ENCODE data around the gene SLC5A11. TPM values are rescaled to one million over a fixed set of nuclear protein-coding genes. Genes with fewer than 3 reads are reported as not detected.

The SLC5A11 gene
- total and polyA plus RNA-seq, 2 donors (not counting 1 experiment from before 2014, with no cell fraction given) = under 0.01 TPM; not detected in 1

DNA sequence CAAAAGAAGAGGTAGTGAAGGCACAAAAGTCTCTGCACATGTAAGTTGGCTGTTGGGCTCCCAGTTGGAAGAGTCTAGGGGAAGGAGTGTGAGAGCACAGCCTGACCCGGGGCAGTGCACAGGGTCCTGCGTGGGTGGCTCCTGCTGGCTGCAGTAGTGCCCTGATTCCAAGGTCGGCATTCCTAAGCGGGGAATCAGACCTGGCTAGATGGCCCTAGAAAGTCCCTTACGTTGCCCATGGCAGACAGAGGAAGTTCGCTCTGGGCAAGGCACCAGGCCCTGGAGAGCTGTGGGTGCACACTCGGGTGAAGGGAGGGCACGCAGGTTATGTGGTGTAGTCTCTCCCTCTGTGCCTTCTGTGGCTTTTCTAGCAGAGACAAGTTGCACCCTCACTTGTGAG lies 22.8 kb upstream of the SLC5A11 start:
- DNase-seq (ENCODE audit: low read depth in 2 of 2) = no peak
- Histone ChIP-seq H3K9ac (ENCODE audit: insufficient read depth, low read length) (no peak overlapping the region), H3K27ac (ENCODE audit: insufficient read depth, low read length) (no peak overlapping the region), H3K4me3 (replicated peaks in 1 of 4; ENCODE audit: control extremely low read depth in 1 of 4, insufficient read depth in 1 of 4, low read depth in 3 of 4, low read length in 4 of 4) (no peak overlapping the region), H3K4me2 (ENCODE audit: extremely low read depth, insufficient read depth, low read length) (no peak overlapping the region), H3K9me3 (ENCODE audit: control insufficient read depth, insufficient read depth, low read depth, low read length) (no peaks in the 10 kb centered on the region), H4K20me1 (ENCODE audit: control insufficient read depth, extremely low read depth, insufficient read depth, low read length) (no peaks in the 10 kb centered on the region), H3K27me3 (ENCODE audit: control insufficient read depth, insufficient read depth, low read length) (no peaks in the 10 kb centered on the region), H2AFZ (ENCODE audit: low read length) (no peak overlapping the region), H3K36me3 (ENCODE audit: control insufficient read depth, insufficient read depth, low read length) (peaks cover 43% of the 10 kb centered on the region), H3K4me1 (ENCODE audit: control insufficient read depth, extremely low read depth, insufficient read depth, low read length) (no peaks in the 10 kb centered on the region), H3K79me2 (ENCODE audit: control insufficient read depth, insufficient read depth, low read length) (no peaks in the 10 kb centered on the region)
- TF ChIP-seq, protein P1, sequence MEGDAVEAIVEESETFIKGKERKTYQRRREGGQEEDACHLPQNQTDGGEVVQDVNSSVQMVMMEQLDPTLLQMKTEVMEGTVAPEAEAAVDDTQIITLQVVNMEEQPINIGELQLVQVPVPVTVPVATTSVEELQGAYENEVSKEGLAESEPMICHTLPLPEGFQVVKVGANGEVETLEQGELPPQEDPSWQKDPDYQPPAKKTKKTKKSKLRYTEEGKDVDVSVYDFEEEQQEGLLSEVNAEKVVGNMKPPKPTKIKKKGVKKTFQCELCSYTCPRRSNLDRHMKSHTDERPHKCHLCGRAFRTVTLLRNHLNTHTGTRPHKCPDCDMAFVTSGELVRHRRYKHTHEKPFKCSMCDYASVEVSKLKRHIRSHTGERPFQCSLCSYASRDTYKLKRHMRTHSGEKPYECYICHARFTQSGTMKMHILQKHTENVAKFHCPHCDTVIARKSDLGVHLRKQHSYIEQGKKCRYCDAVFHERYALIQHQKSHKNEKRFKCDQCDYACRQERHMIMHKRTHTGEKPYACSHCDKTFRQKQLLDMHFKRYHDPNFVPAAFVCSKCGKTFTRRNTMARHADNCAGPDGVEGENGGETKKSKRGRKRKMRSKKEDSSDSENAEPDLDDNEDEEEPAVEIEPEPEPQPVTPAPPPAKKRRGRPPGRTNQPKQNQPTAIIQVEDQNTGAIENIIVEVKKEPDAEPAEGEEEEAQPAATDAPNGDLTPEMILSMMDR (conservative IDR thresholded peaks at IDR 0.05 in 1 of 2, IDR thresholded peaks at IDR 0.05 in 1 of 2; ENCODE audit: low read depth in 1 of 2, low read length in 2 of 2) = no peak
- TF ChIP-seq EZH2 (IDR thresholded peaks at IDR 0.05; ENCODE audit: low read length, missing control alignments) = no peak

DNA sequence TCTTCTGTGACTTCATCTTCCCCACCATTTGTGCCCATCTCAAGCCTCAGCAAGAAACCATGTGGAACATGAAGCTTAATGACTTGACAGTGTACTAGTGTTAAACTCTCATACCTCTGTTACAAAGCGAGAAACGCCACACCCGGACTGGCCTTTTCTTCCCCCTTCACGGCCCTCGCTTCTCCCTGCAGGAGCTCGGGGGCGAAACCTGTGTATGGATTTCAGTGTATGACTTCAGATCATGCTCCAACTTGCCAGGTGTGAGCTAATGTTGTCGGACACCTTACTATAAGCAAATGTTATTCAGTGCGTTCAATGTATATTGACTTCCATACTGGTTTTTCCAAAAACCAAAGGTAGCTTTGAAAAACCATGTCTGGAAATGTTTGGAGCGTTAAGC lies 20.1 kb upstream of the SLC5A11 start:
- Histone ChIP-seq H3K9ac (ENCODE audit: insufficient read depth, low read length) (no peak overlapping the region), H3K4me2 (ENCODE audit: extremely low read depth, insufficient read depth, low read length) (no peak overlapping the region), H4K20me1 (ENCODE audit: control insufficient read depth, extremely low read depth, insufficient read depth, low read length) (no peaks in the 10 kb centered on the region), H3K27me3 (ENCODE audit: control insufficient read depth, insufficient read depth, low read length) (no peaks in the 10 kb centered on the region), H2AFZ (ENCODE audit: low read length) (no peak overlapping the region), H3K4me3 (replicated peaks in 1 of 4; ENCODE audit: control extremely low read depth in 1 of 4, insufficient read depth in 1 of 4, low read depth in 3 of 4, low read length in 4 of 4) (no peak overlapping the region), H3K9me3 (ENCODE audit: control insufficient read depth, insufficient read depth, low read depth, low read length) (no peaks in the 10 kb centered on the region), H3K4me1 (ENCODE audit: control insufficient read depth, extremely low read depth, insufficient read depth, low read length) (no peaks in the 10 kb centered on the region), H3K36me3 (ENCODE audit: control insufficient read depth, insufficient read depth, low read length) (peaks cover 34% of the 10 kb centered on the region), H3K79me2 (ENCODE audit: control insufficient read depth, insufficient read depth, low read length) (no peaks in the 10 kb centered on the region), H3K27ac (ENCODE audit: insufficient read depth, low read length) (no peak overlapping the region)
- TF ChIP-seq, protein P1 (conservative IDR thresholded peaks at IDR 0.05 in 1 of 2, IDR thresholded peaks at IDR 0.05 in 1 of 2; ENCODE audit: low read depth in 1 of 2, low read length in 2 of 2) = no peak
- no peak for TF ChIP-seq EZH2 (IDR thresholded peaks at IDR 0.05; ENCODE audit: low read length, missing control alignments)
- DNase-seq (ENCODE audit: low read depth in 2 of 2) = no peak

DNA sequence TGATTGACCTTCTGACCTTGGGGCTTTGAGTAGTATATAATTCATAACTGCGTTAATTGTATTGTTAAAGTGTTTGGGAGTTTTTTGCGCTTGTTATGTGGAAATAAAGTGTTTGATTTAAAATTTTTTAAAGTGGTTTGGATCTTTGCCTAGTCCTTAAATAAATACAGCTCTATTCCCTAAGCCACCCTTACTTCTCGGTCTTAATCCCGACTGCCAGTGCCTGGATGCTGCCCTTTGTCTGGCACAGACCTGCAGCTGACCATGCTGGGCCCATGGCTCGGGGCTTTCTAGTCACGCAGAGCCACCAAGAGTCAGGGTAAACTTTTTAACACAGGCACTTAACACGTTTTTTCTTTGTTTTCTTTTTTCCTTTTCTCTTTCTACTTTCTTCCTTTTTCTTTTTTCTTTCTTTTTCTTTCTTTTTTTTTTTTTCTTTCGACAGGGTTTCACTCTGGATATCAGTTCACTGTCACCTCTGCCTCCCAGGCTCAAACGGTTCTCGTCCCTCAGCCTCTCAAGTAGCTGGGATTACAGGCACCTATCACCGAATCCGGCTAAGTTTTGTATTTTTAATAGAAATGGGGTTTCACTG lies 19.6 kb upstream of the SLC5A11 start:
- Histone ChIP-seq H3K36me3 (ENCODE audit: control insufficient read depth, insufficient read depth, low read length) (peaks cover 31% of the 10 kb centered on the region), H3K9me3 (ENCODE audit: control insufficient read depth, insufficient read depth, low read depth, low read length) (no peaks in the 10 kb centered on the region), H3K4me2 (ENCODE audit: extremely low read depth, insufficient read depth, low read length) (no peak overlapping the region), H4K20me1 (ENCODE audit: control insufficient read depth, extremely low read depth, insufficient read depth, low read length) (no peaks in the 10 kb centered on the region), H2AFZ (ENCODE audit: low read length) (no peak overlapping the region), H3K4me1 (ENCODE audit: control insufficient read depth, extremely low read depth, insufficient read depth, low read length) (no peaks in the 10 kb centered on the region), H3K4me3 (replicated peaks in 1 of 4; ENCODE audit: control extremely low read depth in 1 of 4, insufficient read depth in 1 of 4, low read depth in 3 of 4, low read length in 4 of 4) (no peak overlapping the region), H3K79me2 (ENCODE audit: control insufficient read depth, insufficient read depth, low read length) (no peaks in the 10 kb centered on the region), H3K9ac (ENCODE audit: insufficient read depth, low read length) (no peak overlapping the region), H3K27me3 (ENCODE audit: control insufficient read depth, insufficient read depth, low read length) (no peaks in the 10 kb centered on the region), H3K27ac (ENCODE audit: insufficient read depth, low read length) (no peak overlapping the region)
- DNase-seq (ENCODE audit: low read depth in 2 of 2) = no peak
- TF ChIP-seq, protein P1 (conservative IDR thresholded peaks at IDR 0.05 in 1 of 2, IDR thresholded peaks at IDR 0.05 in 1 of 2; ENCODE audit: low read depth in 1 of 2, low read length in 2 of 2) = no peak
- TF ChIP-seq EZH2 (IDR thresholded peaks at IDR 0.05; ENCODE audit: low read length, missing control alignments) = no peak

Data from fibroblast of lung (primary cell).